NK-92 treated with Interleukin-12 subunit alpha and Interleukin-12 subunit beta, amount 100 ng/mL, for 24 hours (cell line): ENCODE data around the gene MED27.
"Not testable (repeated sequence)": the region's sequence is repeated elsewhere in the genome, so short reads cannot be mapped to it uniquely, and the experiment has no call there.

Experiments used
- DNase-seq: peaks from one replicate; lab custom pipeline; 2025; lab: John Stamatoyannopoulos, UW

The MED27 gene

GRCh38 chr9:132018957-132019405, 60.7 kb downstream of the MED27 start:
- no peak for DNase-seq

GRCh38 chr9:132016456-132016855, 63.2 kb downstream of the MED27 start:
- no peak for DNase-seq

GRCh38 chr9:132015866-132016265, 63.8 kb downstream of the MED27 start:
- no peak for DNase-seq

- no peak for DNase-seq
These were observed 65.4 kb downstream of the MED27 start for GRCh38 chr9:132014218-132014805.

GRCh38 chr9:132012704-132013357, 66.8 kb downstream of the MED27 start:
- no peak for DNase-seq

- DNase-seq: no peak
These were observed 67.8 kb downstream of the MED27 start for GRCh38 chr9:132011896-132012295.

GRCh38 chr9:132011309-132011708, 68.4 kb downstream of the MED27 start:
- DNase-seq: no peak

- DNase-seq: not testable (repeated sequence)
These were observed 69.5 kb downstream of the MED27 start for GRCh38 chr9:132010201-132010600.

GRCh38 chr9:132008855-132009812, 70.5 kb downstream of the MED27 start:
- no peak for DNase-seq

GRCh38 chr9:132008184-132008803, 71.4 kb downstream of the MED27 start:
- no peak for DNase-seq

- DNase-seq: no peak
These were observed 72.2 kb downstream of the MED27 start for GRCh38 chr9:132007371-132008025.

- no peak for DNase-seq
These were observed 72.8 kb downstream of the MED27 start for GRCh38 chr9:132006677-132007370.

- no peak for DNase-seq
These were observed 73.8 kb downstream of the MED27 start for GRCh38 chr9:132005899-132006298.

- DNase-seq: no peak
These were observed 75.3 kb downstream of the MED27 start for GRCh38 chr9:132004323-132004722.

GRCh38 chr9:132003896-132004295, 75.8 kb downstream of the MED27 start:
- no peak for DNase-seq

- DNase-seq: no peak
These were observed 76.4 kb downstream of the MED27 start for GRCh38 chr9:132003319-132003704.

- DNase-seq: no peak
These were observed 76.9 kb downstream of the MED27 start for GRCh38 chr9:132002643-132003318.

- no peak for DNase-seq
These were observed 78.1 kb downstream of the MED27 start for GRCh38 chr9:132001567-132001966.

- no peak for DNase-seq
These were observed 79.0 kb downstream of the MED27 start for GRCh38 chr9:132000659-132001058.

- DNase-seq: no peak
These were observed 79.7 kb downstream of the MED27 start for GRCh38 chr9:131999692-132000551.
